PC-9 (cell line): ENCODE measurements around the gene KRTAP22-2. TPM values are rescaled to one million over a fixed set of nuclear protein-coding genes. Genes with fewer than 3 reads are reported as not detected.

Experiments
- BruUV-seq: library from RNA; stranded (reverse); fragments of 400-500 nt; replicated peaks from 2 replicates; lab custom pipeline; 2021; lab: Mats Ljungman, UMichigan
- CTCF ChIA-PET: fragments of 300-600 bp; sonication (Branson Sonifier 250); formaldehyde crosslinking; loops from one replicate; lab custom pipeline; 2022; ENCODE audit warnings: antibody characterized with exemption; lab: Charles Lee
- POLR2A ChIA-PET: fragments of 300-600 bp; sonication (Branson Sonifier 250); formaldehyde crosslinking; loops from one replicate; lab custom pipeline; 2022; ENCODE audit warnings: antibody characterized with exemption; ENCODE audit not compliant: unreplicated experiment; lab: Charles Lee
- DNase-seq, 2 experiments: peaks; one replicate each; pipeline versions ENCODE4 v3.0.0 to v3.0.0-alpha.2; 2015 to 2022; ENCODE audit warnings: mixed read lengths in 1 of 2
- H2AFZ ChIP-seq: fragments of 200-600 bp; sonication (generic); 2 replicates; pipeline ENCODE4 v1.8.1; 2017; ENCODE audit warnings: antibody characterized with exemption
- H3F3A ChIP-seq: fragments of 200-600 bp; sonication (generic); 2 replicates; pipeline ENCODE4 v1.8.1; 2017; ENCODE audit warnings: antibody characterized with exemption, mild to moderate bottlenecking, low read depth; ENCODE audit not compliant: insufficient read depth
- H3K27ac ChIP-seq: fragments of 200-600 bp; sonication (generic); 2 replicates; pipeline ENCODE4 v1.6.1; 2016; ENCODE audit warnings: mixed run types
- H3K27me3 ChIP-seq: fragments of 200-600 bp; sonication (generic); 2 replicates; pipeline ENCODE4 v1.6.1; 2016; ENCODE audit warnings: low read depth, mixed run types; ENCODE audit not compliant: insufficient read depth
- H3K36me3 ChIP-seq: fragments of 200-600 bp; sonication (generic); 2 replicates; pipeline ENCODE4 v1.6.1; 2016; ENCODE audit warnings: low read depth, mixed run types
- H3K4me1 ChIP-seq: fragments of 200-600 bp; sonication (generic); replicated peaks from 2 replicates; pipeline ENCODE4 v1.6.1; 2016; ENCODE audit warnings: mixed run types; ENCODE audit not compliant: insufficient read depth
- H3K4me2 ChIP-seq: fragments of 200-600 bp; sonication (generic); 2 replicates; pipeline ENCODE4 v1.6.1; 2017; ENCODE audit warnings: mixed run types
- H3K4me3 ChIP-seq: fragments of 200-600 bp; sonication (generic); 2 replicates; pipeline ENCODE4 v1.6.1; 2016; ENCODE audit warnings: mixed run types
- H3K79me2 ChIP-seq: fragments of 200-600 bp; sonication (generic); 2 replicates; pipeline ENCODE4 v1.6.1; 2017; ENCODE audit warnings: low read depth, mixed run types
- H3K9me2 ChIP-seq: fragments of 200-600 bp; sonication (generic); 2 replicates; pipeline ENCODE4 v1.8.1; 2017; ENCODE audit warnings: mild to moderate bottlenecking; ENCODE audit not compliant: insufficient read depth
- H3K9me3 ChIP-seq: fragments of 200-600 bp; sonication (generic); 2 replicates; pipeline ENCODE4 v1.8.1; 2016; ENCODE audit warnings: low read depth; ENCODE audit not compliant: insufficient read depth
- H4K20me1 ChIP-seq: fragments of 200-600 bp; sonication (generic); 2 replicates; pipeline ENCODE4 v1.8.1; 2017; ENCODE audit not compliant: insufficient read depth
- CTCF ChIP-seq: fragments of 200-600 bp; sonication (generic); conservative IDR thresholded peaks from 2 replicates; pipeline ENCODE4 v1.6.1; 2017; ENCODE audit warnings: mixed run types, antibody characterized with exemption, mild to moderate bottlenecking, moderate library complexity
- EZH2 ChIP-seq: fragments of 200-600 bp; sonication (generic); IDR thresholded peaks from 2 replicates; pipeline ENCODE4 v1.8.0; 2017; ENCODE audit warnings: antibody characterized with exemption, low read depth
- intact Hi-C: fragments of 100-400 bp; cut with micrococcal nuclease; formaldehyde crosslinking; loops from one replicate; pipeline ENCODE4 v1.10.0; 2022; ENCODE audit not compliant: unreplicated experiment
- total RNA-seq: library from RNA; stranded (reverse); gene quantifications from 2 replicates; pipeline ENCODE4 v1.2.3, GENCODE V29; 2021

KRTAP22-2 gene
- total RNA-seq, 1 experiment from 2014 or later: not detected

- Histone ChIP-seq H2AFZ (no peak overlapping the region), H3K9me3 (no peaks in the 10 kb centered on the region), H3K79me2 (no peaks in the 10 kb centered on the region), H4K20me1 (no peaks in the 10 kb centered on the region), H3K4me1 (no peaks in the 10 kb centered on the region), H3K27ac (no peak overlapping the region), H3K4me2 (no peak overlapping the region), H3K4me3 (no peak overlapping the region), H3K9me2 (no peaks in the 10 kb centered on the region), H3F3A (no peaks in the 10 kb centered on the region), H3K36me3 (no peaks in the 10 kb centered on the region), H3K27me3 (no peaks in the 10 kb centered on the region)
- BruUV-seq: no TSS peak
- intact Hi-C loops: no loop called here
- no peak for DNase-seq
- TF ChIP-seq EZH2 (no peak), CTCF (no peak)
- CTCF ChIA-PET: no interaction called here
- POLR2A ChIA-PET: no interaction called here
Observed at GRCh38 chr21:30563630-30564029, 26.6 kb downstream of the KRTAP22-2 start.

GRCh38 chr21:30563072-30563471 lies 27.1 kb downstream of the KRTAP22-2 start:
- Histone ChIP-seq H3K27ac (no peak overlapping the region), H3K4me3 (no peak overlapping the region), H3K4me1 (no peaks in the 10 kb centered on the region), H3K36me3 (no peaks in the 10 kb centered on the region), H2AFZ (no peak overlapping the region), H3K27me3 (no peaks in the 10 kb centered on the region), H3F3A (no peaks in the 10 kb centered on the region), H3K79me2 (no peaks in the 10 kb centered on the region), H4K20me1 (no peaks in the 10 kb centered on the region), H3K9me2 (no peaks in the 10 kb centered on the region), H3K9me3 (no peaks in the 10 kb centered on the region), H3K4me2 (no peak overlapping the region)
- no peak for DNase-seq
- TF ChIP-seq EZH2 (no peak), CTCF (no peak)
- intact Hi-C loops: no loop called here
- POLR2A ChIA-PET: no interaction called here
- BruUV-seq: no TSS peak
- CTCF ChIA-PET: no interaction called here

- Histone ChIP-seq H3K27ac (no peak overlapping the region), H3K27me3 (no peaks in the 10 kb centered on the region), H2AFZ (no peak overlapping the region), H3K9me3 (no peaks in the 10 kb centered on the region), H3K9me2 (no peaks in the 10 kb centered on the region), H3K4me2 (no peak overlapping the region), H3K79me2 (no peaks in the 10 kb centered on the region), H3K4me3 (no peak overlapping the region), H3F3A (no peaks in the 10 kb centered on the region), H4K20me1 (no peaks in the 10 kb centered on the region), H3K36me3 (no peaks in the 10 kb centered on the region), H3K4me1 (no peaks in the 10 kb centered on the region)
- no TSS peak for BruUV-seq
- no peak for TF ChIP-seq EZH2
- no peak for TF ChIP-seq CTCF
- ChIA-PET CTCF (no interaction called here), POLR2A (no interaction called here)
- no peak for DNase-seq
- intact Hi-C loops: no loop called here
Observed at GRCh38 chr21:30561957-30562356, 28.2 kb downstream of the KRTAP22-2 start.
